Measurements from ENCODE around the gene SORBS2. TPM values are rescaled to one million over a fixed set of nuclear protein-coding genes. Genes with fewer than 3 reads are reported as not detected.

Gene SORBS2
- total and polyA plus RNA-seq, 2 donors (not counting 3 experiments of a cell fraction or from before 2014, with no cell fraction given): 69.8 to 82.5 TPM

DNA sequence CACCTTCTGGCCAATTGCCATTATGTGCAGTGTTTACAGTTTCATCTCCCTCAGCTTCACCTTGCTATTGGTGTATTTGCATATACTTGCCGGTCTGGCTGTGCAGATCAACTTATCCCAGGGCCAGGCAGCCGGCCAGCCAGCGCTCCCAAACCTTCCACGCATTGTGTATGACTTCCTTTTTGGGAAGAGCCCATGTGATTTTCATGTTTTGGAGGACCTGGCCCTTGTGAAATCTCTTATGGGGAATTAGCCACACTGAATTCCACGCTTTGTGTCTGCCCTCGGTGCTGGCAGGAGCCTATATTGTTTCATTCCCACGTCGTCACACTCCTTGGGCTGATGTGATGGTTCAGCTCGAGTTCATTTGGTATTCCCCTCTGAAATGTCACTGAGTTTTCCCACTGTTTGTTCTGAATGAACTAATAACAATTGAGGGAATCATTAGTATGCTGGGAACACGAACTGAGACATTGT is 270.7 kb downstream of the SORBS2 start:
- Histone ChIP-seq H3K9ac (replicated peaks; ENCODE audit: extremely low read depth, insufficient read depth, low read length) (no peak overlapping the region), H3K4me3 (replicated peaks in 1 of 3; ENCODE audit: insufficient read depth in 1 of 3, low read depth in 1 of 3, low read length in 3 of 3) (no peak overlapping the region), H3K4me1 (ENCODE audit: control insufficient read depth, extremely low read depth, insufficient read depth, low read length) (no peaks in the 10 kb centered on the region), H3K27me3 (ENCODE audit: control insufficient read depth in 2 of 2, insufficient read depth in 2 of 2, low read length in 2 of 2) (peaks cover 0 to 9% of the 10 kb centered on the region in 2 experiments), H2AFZ (ENCODE audit: low read depth, low read length) (peak overlapping the region; percentile 59), H3K36me3 (ENCODE audit: control insufficient read depth in 2 of 2, extremely low read depth in 1 of 2, insufficient read depth in 2 of 2, low read length in 2 of 2) (no peaks in the 10 kb centered on the region), H3K79me2 (ENCODE audit: control insufficient read depth, insufficient read depth, low read length) (no peaks in the 10 kb centered on the region), H4K20me1 (replicated peaks; ENCODE audit: control insufficient read depth, extremely low read depth, insufficient read depth, low read length) (no peaks in the 10 kb centered on the region), H3K4me2 (ENCODE audit: insufficient read depth, low read length) (no peak overlapping the region), H3K9me3 (replicated peaks; ENCODE audit: control insufficient read depth, insufficient read depth, low read length) (no peaks in the 10 kb centered on the region), H3K27ac (ENCODE audit: insufficient read depth, low read depth, low read length) (no peak overlapping the region), H3K9me1 (replicated peaks; ENCODE audit: control insufficient read depth, extremely low read depth, insufficient read depth, low read length) (no peaks in the 10 kb centered on the region)
- peak; percentile 31 for FAIRE-seq
- POLR2A ChIA-PET: interaction anchor here (1.1 kb wide), 1 partner anchor 13 kb away, joined by 4 read pairs; no protein-coding TSS in a partner anchor
- CTCF ChIA-PET: interaction anchor here (1.3 to 1.5 kb wide), 2 partner anchors 54 to 57 kb away, joined by 3 to 5 read pairs; no protein-coding TSS in a partner anchor
- dilution Hi-C loops (cut with MboI; ENCODE audit: extremely low pct_ligation_motif_present, low sequenced_read_pairs): no loop called here
- peak; percentile 81 for DNase-seq (ENCODE audit: low read depth, low spot score)
- intact Hi-C loops (cut with micrococcal nuclease): no loop called here
- no peak for TF ChIP-seq JUN (IDR thresholded peaks at IDR 0.05; ENCODE audit: borderline replicate concordance, insufficient read depth, insufficient read length, low read depth)
- no peak for TF ChIP-seq EZH2 (IDR thresholded peaks at IDR 0.05; ENCODE audit: borderline replicate concordance, low read depth, low read length, severe bottlenecking)
- TF ChIP-seq GATA2 (IDR thresholded peaks at IDR 0.05; ENCODE audit: insufficient read depth, insufficient read length, low read depth, low read length): no peak
- TF ChIP-seq MYC (IDR thresholded peaks at IDR 0.05; ENCODE audit: low read depth, low read length): no peak
- no peak for TF ChIP-seq POLR2AphosphoS5 (IDR thresholded peaks at IDR 0.05; ENCODE audit: insufficient read depth, low read depth, low read length)
- TF ChIP-seq CTCF (IDR thresholded peaks at IDR 0.05; ENCODE audit: extremely low read depth in 1 of 2, insufficient read depth in 1 of 2, low read depth in 1 of 2, low read length in 2 of 2): no peak
- TF ChIP-seq POLR2A (IDR thresholded peaks at IDR 0.05; ENCODE audit: low read depth, low read length): no peak
- TF ChIP-seq FOS (IDR thresholded peaks at IDR 0.05; ENCODE audit: borderline replicate concordance, insufficient read depth, low read length): no peak
- TF ChIP-seq, protein P1, sequence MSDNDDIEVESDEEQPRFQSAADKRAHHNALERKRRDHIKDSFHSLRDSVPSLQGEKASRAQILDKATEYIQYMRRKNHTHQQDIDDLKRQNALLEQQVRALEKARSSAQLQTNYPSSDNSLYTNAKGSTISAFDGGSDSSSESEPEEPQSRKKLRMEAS (IDR thresholded peaks at IDR 0.05; ENCODE audit: insufficient read depth, insufficient read length): no peak
- BruUV-seq (replicated peaks): no TSS peak

Measured in endothelial cell of umbilical vein (primary cell).